ENCODE measurements around the gene TMCO4. TPM values are rescaled to one million over a fixed set of nuclear protein-coding genes. Genes with fewer than 3 reads are reported as not detected.

Gene TMCO4
- total and polyA plus RNA-seq, 2 of the 4 experiments (the other 2 are of a cell fraction) = 7.3 to 8.6 TPM

DNA sequence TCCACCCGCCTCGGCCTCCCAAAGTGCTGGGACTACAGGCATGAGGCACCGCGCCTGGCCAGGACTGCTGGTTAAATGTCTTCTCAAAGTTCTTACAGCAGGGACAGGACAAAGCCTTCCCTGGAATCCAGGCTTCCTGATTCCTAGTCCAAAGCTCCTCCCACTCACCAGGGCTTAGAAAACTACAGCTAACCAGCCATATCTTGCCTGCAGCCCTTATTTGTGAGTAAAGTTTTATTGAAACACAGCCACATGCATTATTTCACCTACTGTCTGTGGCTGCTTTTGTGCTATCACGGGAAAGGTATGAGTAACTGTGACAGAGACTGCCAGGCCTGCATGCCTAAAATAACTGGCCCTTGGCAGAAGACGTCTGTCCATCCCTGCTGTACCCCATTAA, 24.4 kb downstream of the TMCO4 start:
- Histone ChIP-seq H4K20me1 (ENCODE audit: insufficient read depth, low read length) (no peaks in the 10 kb centered on the region), H3K23ac (ENCODE audit: low read depth, low read length) (no peak overlapping the region), H3K4ac (ENCODE audit: low read depth, low read length) (no peak overlapping the region), H2BK20ac (ENCODE audit: low read depth, low read length) (no peak overlapping the region), H3K27me3 (ENCODE audit: control insufficient read depth, insufficient read depth, low read length) (no peaks in the 10 kb centered on the region), H4K91ac (ENCODE audit: insufficient read depth, low read depth, low read length) (no peak overlapping the region), H3K4me1 (ENCODE audit: control insufficient read depth, insufficient read depth, low read length) (no peaks in the 10 kb centered on the region), H3K79me1 (ENCODE audit: low read depth in 1 of 2, low read length in 2 of 2) (no peaks in the 10 kb centered on the region), H3K9me1 (ENCODE audit: insufficient read depth, low read length) (no peaks in the 10 kb centered on the region), H3K36me3 (ENCODE audit: control insufficient read depth, insufficient read depth, low read length) (peaks cover 23% of the 10 kb centered on the region), H3K14ac (replicated peaks; ENCODE audit: low read depth, low read length) (no peak overlapping the region), H3K9ac (ENCODE audit: low read depth, low read length) (no peak overlapping the region), H2AK5ac (ENCODE audit: low read depth, low read length) (no peak overlapping the region), H4K8ac (ENCODE audit: low read depth in 2 of 2, low read length in 2 of 2) (0 out of 4 replicates have a peak overlapping the region, but pooled peaks of 1 of the 2 experiments have one; percentile 21), H2BK120ac (ENCODE audit: low read depth, low read length) (no peak overlapping the region), H2BK15ac (ENCODE audit: low read depth, low read length) (no peak overlapping the region), H3K4me3 (ENCODE audit: insufficient read depth, low read depth, low read length) (no peak overlapping the region), H3K9me3 (ENCODE audit: control insufficient read depth, insufficient read depth, low read length) (no peaks in the 10 kb centered on the region), H2AK9ac (replicated peaks; ENCODE audit: low read depth, low read length, poor library complexity) (no peak overlapping the region), H3K18ac (ENCODE audit: low read depth, low read length) (no peak overlapping the region), H3K56ac (ENCODE audit: extremely low read depth, insufficient read depth, low read length) (no peak overlapping the region), H4K5ac (ENCODE audit: low read depth, low read length) (no peak overlapping the region), H3K27ac (ENCODE audit: insufficient read depth, low read length) (no peak overlapping the region), H2BK5ac (ENCODE audit: low read depth, low read length, poor library complexity, severe bottlenecking) (no peak overlapping the region), H2AFZ (replicated peaks; ENCODE audit: low read length, poor library complexity) (peak overlapping the region; percentile 39), H3K4me2 (ENCODE audit: low read depth, low read length) (no peak overlapping the region)
- WGBS, 2 experiments (ENCODE audit: extremely low coverage in 2 of 2, insufficient read length in 1 of 2) = no CpG with 5 or more reads among the region's 6 CpGs
- no peak for TF ChIP-seq CEBPB (IDR thresholded peaks at IDR 0.05; ENCODE audit: low read depth, low read length)
- no peak for TF ChIP-seq NFE2L2 (IDR thresholded peaks at IDR 0.05; ENCODE audit: low read depth, low read length)
- TF ChIP-seq CHD1 (IDR thresholded peaks at IDR 0.05; ENCODE audit: low read depth, low read length) = no peak
- no peak for TF ChIP-seq RFX5 (IDR thresholded peaks at IDR 0.05; ENCODE audit: low read depth, low read length)
- TF ChIP-seq RCOR1 (IDR thresholded peaks at IDR 0.05; ENCODE audit: insufficient replicate concordance, low read length) = no peak
- TF ChIP-seq MAZ (IDR thresholded peaks at IDR 0.05; ENCODE audit: borderline replicate concordance, low read depth, low read length) = no peak
- no peak for TF ChIP-seq SMC3 (IDR thresholded peaks at IDR 0.05; ENCODE audit: low read depth, low read length)
- TF ChIP-seq MAFK (IDR thresholded peaks at IDR 0.05; ENCODE audit: low read depth, low read length) = no peak
- TF ChIP-seq RAD21 (IDR thresholded peaks at IDR 0.05; ENCODE audit: low read length) = no peak
- TF ChIP-seq POLR2A (IDR thresholded peaks at IDR 0.05; ENCODE audit: low read depth, low read length) = no peak
- TF ChIP-seq, protein P1, sequence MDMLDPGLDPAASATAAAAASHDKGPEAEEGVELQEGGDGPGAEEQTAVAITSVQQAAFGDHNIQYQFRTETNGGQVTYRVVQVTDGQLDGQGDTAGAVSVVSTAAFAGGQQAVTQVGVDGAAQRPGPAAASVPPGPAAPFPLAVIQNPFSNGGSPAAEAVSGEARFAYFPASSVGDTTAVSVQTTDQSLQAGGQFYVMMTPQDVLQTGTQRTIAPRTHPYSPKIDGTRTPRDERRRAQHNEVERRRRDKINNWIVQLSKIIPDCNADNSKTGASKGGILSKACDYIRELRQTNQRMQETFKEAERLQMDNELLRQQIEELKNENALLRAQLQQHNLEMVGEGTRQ (IDR thresholded peaks at IDR 0.05; ENCODE audit: low read depth, low read length) = no peak
- TF ChIP-seq, protein P2, sequence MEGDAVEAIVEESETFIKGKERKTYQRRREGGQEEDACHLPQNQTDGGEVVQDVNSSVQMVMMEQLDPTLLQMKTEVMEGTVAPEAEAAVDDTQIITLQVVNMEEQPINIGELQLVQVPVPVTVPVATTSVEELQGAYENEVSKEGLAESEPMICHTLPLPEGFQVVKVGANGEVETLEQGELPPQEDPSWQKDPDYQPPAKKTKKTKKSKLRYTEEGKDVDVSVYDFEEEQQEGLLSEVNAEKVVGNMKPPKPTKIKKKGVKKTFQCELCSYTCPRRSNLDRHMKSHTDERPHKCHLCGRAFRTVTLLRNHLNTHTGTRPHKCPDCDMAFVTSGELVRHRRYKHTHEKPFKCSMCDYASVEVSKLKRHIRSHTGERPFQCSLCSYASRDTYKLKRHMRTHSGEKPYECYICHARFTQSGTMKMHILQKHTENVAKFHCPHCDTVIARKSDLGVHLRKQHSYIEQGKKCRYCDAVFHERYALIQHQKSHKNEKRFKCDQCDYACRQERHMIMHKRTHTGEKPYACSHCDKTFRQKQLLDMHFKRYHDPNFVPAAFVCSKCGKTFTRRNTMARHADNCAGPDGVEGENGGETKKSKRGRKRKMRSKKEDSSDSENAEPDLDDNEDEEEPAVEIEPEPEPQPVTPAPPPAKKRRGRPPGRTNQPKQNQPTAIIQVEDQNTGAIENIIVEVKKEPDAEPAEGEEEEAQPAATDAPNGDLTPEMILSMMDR (conservative IDR thresholded peaks at IDR 0.05; ENCODE audit: low read depth, low read length) = no peak
- no peak for TF ChIP-seq FOS (IDR thresholded peaks at IDR 0.05; ENCODE audit: low read depth, low read length)
- no peak for TF ChIP-seq MXI1 (IDR thresholded peaks at IDR 0.05; ENCODE audit: borderline replicate concordance, low read depth, low read length)
- TF ChIP-seq, protein P3, sequence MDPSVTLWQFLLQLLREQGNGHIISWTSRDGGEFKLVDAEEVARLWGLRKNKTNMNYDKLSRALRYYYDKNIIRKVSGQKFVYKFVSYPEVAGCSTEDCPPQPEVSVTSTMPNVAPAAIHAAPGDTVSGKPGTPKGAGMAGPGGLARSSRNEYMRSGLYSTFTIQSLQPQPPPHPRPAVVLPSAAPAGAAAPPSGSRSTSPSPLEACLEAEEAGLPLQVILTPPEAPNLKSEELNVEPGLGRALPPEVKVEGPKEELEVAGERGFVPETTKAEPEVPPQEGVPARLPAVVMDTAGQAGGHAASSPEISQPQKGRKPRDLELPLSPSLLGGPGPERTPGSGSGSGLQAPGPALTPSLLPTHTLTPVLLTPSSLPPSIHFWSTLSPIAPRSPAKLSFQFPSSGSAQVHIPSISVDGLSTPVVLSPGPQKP (IDR thresholded peaks at IDR 0.05; ENCODE audit: borderline replicate concordance, low read depth, low read length) = no peak
- TF ChIP-seq BHLHE40 (IDR thresholded peaks at IDR 0.05; ENCODE audit: low read depth, low read length) = no peak
- ChIA-PET POLR2A (ENCODE audit: unreplicated experiment) (no interaction called here), CTCF (no interaction called here)
- DNase-seq (no peak), ATAC-seq (ENCODE audit: low read depth) (no peak)
- intact Hi-C loops (cut with micrococcal nuclease) (no loop called here), dilution Hi-C loops (cut with HindIII; ENCODE audit: low sequenced_read_pairs, unreplicated experiment) (no loop called here), in situ Hi-C loops (cut with MboI; ENCODE audit: low sequenced_read_pairs) (no loop called here)
- BruUV-seq (replicated peaks) = no TSS peak
